HFFc6 (cell line): ENCODE results near the gene KPNA4. TPM values are rescaled to one million over a fixed set of nuclear protein-coding genes. Genes with fewer than 3 reads are reported as not detected.
A peak's percentile ranks its signal among the peaks of the same experiment; 100 is the strongest.
"Not testable (repeated sequence)": the region's sequence is repeated elsewhere in the genome, so short reads cannot be mapped to it uniquely, and the experiment has no call there.

Experiments
- DNase-seq: peaks from one replicate; pipeline ENCODE4 v3.0.0-alpha.2; 2018
- H3K27ac Mint-ChIP-seq: 2 replicates; pipeline ENCODE4 v1.8.0; 2020; ENCODE audit warnings: mild to moderate bottlenecking, mixed read lengths
- H3K27me3 Mint-ChIP-seq: 2 replicates; pipeline ENCODE4 v1.8.0; 2021; ENCODE audit warnings: mild to moderate bottlenecking, moderate library complexity, mixed read lengths; ENCODE audit not compliant: insufficient read depth
- H3K36me3 Mint-ChIP-seq: 2 replicates; pipeline ENCODE4 v1.8.0; 2021; ENCODE audit warnings: low read depth, mixed read lengths
- H3K4me1 Mint-ChIP-seq: 2 replicates; pipeline ENCODE4 v1.8.0; 2020; ENCODE audit warnings: low read depth, mixed read lengths
- H3K4me3 Mint-ChIP-seq: 2 replicates; pipeline ENCODE4 v1.8.0; 2020; ENCODE audit warnings: mild to moderate bottlenecking, moderate library complexity, mixed read lengths
- H3K9me3 Mint-ChIP-seq: 2 replicates; pipeline ENCODE4 v1.8.0; 2020; ENCODE audit warnings: mild to moderate bottlenecking, mixed read lengths
- CTCF ChIP-seq: fragments of 200-600 bp; sonication (generic); IDR thresholded peaks from 2 replicates; pipeline ENCODE4 v1.5.0; 2021; ENCODE audit warnings: antibody characterized with exemption, mild to moderate bottlenecking
- total RNA-seq, 6 experiments: library from RNA; stranded (reverse); fragmentation: NEBNext Ultra II Directional; extraction: Animal tissue kit (Norgen Biotek cat#: 25700); gene quantifications; 2 replicates in 1 of 6; 3 replicates in 5 of 6; pipeline ENCODE4 v1.2.3, GENCODE V29; 2021

The KPNA4 gene
- total RNA-seq, 6 experiments from 2014 or later = 72.4 to 113 (median 99.0) TPM

- Mint-ChIP-seq H3K27ac (no peak overlapping the region), H3K4me3 (no peak overlapping the region), H3K4me1 (peaks cover 13% of the 10 kb centered on the region), H3K9me3 (no peaks in the 10 kb centered on the region), H3K27me3 (no peaks in the 10 kb centered on the region), H3K36me3 (no peaks in the 10 kb centered on the region)
- TF ChIP-seq CTCF = no peak
- DNase-seq = no peak
Measured at GRCh38 chr3:160458151-160458550, 107.2 kb downstream of the KPNA4 start.

GRCh38 chr3:160455846-160456245 lies 109.5 kb downstream of the KPNA4 start:
- no peaks in the 10 kb centered on the region for H3K27me3 Mint-ChIP-seq
- DNase-seq = no peak
- no peak overlapping the region for H3K4me3 Mint-ChIP-seq
- no peak overlapping the region for H3K27ac Mint-ChIP-seq
- H3K9me3 Mint-ChIP-seq = no peaks in the 10 kb centered on the region
- no peak for TF ChIP-seq CTCF
- no peaks in the 10 kb centered on the region for H3K36me3 Mint-ChIP-seq
- H3K4me1 Mint-ChIP-seq = peaks cover 12% of the 10 kb centered on the region

- no peak for TF ChIP-seq CTCF
- Mint-ChIP-seq H3K27me3 (no peaks in the 10 kb centered on the region), H3K4me1 (peaks cover 19% of the 10 kb centered on the region), H3K9me3 (no peaks in the 10 kb centered on the region), H3K36me3 (no peaks in the 10 kb centered on the region), H3K27ac (no peak overlapping the region), H3K4me3 (no peak overlapping the region)
- DNase-seq = no peak
Measured at GRCh38 chr3:160454995-160455394, 110.4 kb downstream of the KPNA4 start.

GRCh38 chr3:160452251-160452650 lies 113.1 kb downstream of the KPNA4 start:
- H3K4me1 Mint-ChIP-seq = peaks cover 36% of the 10 kb centered on the region
- not testable (repeated sequence) for H3K9me3 Mint-ChIP-seq, DNase-seq, H3K4me3 Mint-ChIP-seq, H3K27me3 Mint-ChIP-seq, H3K27ac Mint-ChIP-seq
- peaks cover 16% of the 10 kb centered on the region for H3K36me3 Mint-ChIP-seq

GRCh38 chr3:160451602-160452001 lies 113.8 kb downstream of the KPNA4 start:
- Mint-ChIP-seq H3K4me1 (peaks cover 43% of the 10 kb centered on the region), H3K9me3 (no peaks in the 10 kb centered on the region), H3K36me3 (peaks cover 22% of the 10 kb centered on the region), H3K27me3 (no peaks in the 10 kb centered on the region), H3K4me3 (no peak overlapping the region), H3K27ac (peak overlapping the region; percentile 97)
- peak; percentile 26 for DNase-seq
- TF ChIP-seq CTCF = no peak

GRCh38 chr3:160450846-160451245 lies 114.5 kb downstream of the KPNA4 start:
- H3K4me3 Mint-ChIP-seq = peak overlapping the region; percentile 96
- peak overlapping the region; percentile 97 for H3K27ac Mint-ChIP-seq
- peak; percentile 91 for DNase-seq
- no peaks in the 10 kb centered on the region for H3K27me3 Mint-ChIP-seq
- TF ChIP-seq CTCF = peak; percentile 65
- H3K4me1 Mint-ChIP-seq = peaks cover 49% of the 10 kb centered on the region
- no peaks in the 10 kb centered on the region for H3K9me3 Mint-ChIP-seq
- peaks cover 28% of the 10 kb centered on the region for H3K36me3 Mint-ChIP-seq
